ENCODE measurements around the gene LRRN4CL. TPM values are rescaled to one million over a fixed set of nuclear protein-coding genes. Genes with fewer than 3 reads are reported as not detected.
A peak's percentile ranks its signal among the peaks of the same experiment; 100 is the strongest.

Gene LRRN4CL
- total RNA-seq, 2 donors from 2014 or later = 3.1 to 4.6 TPM

DNA sequence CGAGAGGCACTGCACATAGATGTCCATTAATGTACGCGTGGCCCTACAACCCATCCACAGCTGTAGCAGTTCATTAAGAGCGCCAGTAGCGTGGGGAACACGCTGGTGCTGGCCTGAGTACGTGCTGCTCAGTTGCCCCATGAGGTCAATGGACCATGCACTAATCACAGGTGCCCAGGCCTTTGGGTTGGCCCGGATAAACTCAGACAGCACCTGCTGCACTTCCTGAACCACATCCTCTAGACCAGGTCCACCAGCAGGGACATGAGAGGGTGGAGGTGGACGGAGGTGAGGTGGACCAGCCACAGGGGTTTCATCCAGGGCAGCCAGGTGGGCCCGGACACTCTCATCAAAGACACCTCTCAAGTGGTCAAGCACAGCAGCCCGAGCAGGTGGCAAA is 39.8 kb downstream of the LRRN4CL start:
- ATAC-seq (no peak), DNase-seq (no peak)
- intact Hi-C loops (cut with DNase I) = no loop called here
- H3K4me1 ChIP-seq = peaks cover 46% of the 10 kb centered on the region
- H3K27ac ChIP-seq = no peak overlapping the region
- no peaks in the 10 kb centered on the region for H3K27me3 ChIP-seq
- WGBS, 2 donors = 87 to 88% methylated on average over 11 of the region's 11 CpGs
- H3K9me3 ChIP-seq = no peaks in the 10 kb centered on the region
- no peak overlapping the region for H3K4me3 ChIP-seq
- TF ChIP-seq POLR2A (IDR thresholded peaks at IDR 0.05) = no peak
- TF ChIP-seq, protein P1, sequence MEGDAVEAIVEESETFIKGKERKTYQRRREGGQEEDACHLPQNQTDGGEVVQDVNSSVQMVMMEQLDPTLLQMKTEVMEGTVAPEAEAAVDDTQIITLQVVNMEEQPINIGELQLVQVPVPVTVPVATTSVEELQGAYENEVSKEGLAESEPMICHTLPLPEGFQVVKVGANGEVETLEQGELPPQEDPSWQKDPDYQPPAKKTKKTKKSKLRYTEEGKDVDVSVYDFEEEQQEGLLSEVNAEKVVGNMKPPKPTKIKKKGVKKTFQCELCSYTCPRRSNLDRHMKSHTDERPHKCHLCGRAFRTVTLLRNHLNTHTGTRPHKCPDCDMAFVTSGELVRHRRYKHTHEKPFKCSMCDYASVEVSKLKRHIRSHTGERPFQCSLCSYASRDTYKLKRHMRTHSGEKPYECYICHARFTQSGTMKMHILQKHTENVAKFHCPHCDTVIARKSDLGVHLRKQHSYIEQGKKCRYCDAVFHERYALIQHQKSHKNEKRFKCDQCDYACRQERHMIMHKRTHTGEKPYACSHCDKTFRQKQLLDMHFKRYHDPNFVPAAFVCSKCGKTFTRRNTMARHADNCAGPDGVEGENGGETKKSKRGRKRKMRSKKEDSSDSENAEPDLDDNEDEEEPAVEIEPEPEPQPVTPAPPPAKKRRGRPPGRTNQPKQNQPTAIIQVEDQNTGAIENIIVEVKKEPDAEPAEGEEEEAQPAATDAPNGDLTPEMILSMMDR (IDR thresholded peaks at IDR 0.05) = no peak
- peaks cover 0 to 7% of the 10 kb centered on the region in 2 donors for H3K36me3 ChIP-seq (replicated peaks in 1 of 2; ENCODE audit: insufficient read depth in 1 of 2, low read depth in 2 of 2)

GRCh38 chr11:62648967-62649364 is 40.4 kb downstream of the LRRN4CL start:
- Histone ChIP-seq H3K9me3 (no peaks in the 10 kb centered on the region), H3K27me3 (no peaks in the 10 kb centered on the region), H3K27ac (no peak overlapping the region), H3K4me1 (peaks cover 48% of the 10 kb centered on the region), H3K36me3 (replicated peaks in 1 of 2; ENCODE audit: insufficient read depth in 1 of 2, low read depth in 2 of 2) (peaks cover 0 to 7% of the 10 kb centered on the region in 2 donors), H3K4me3 (no peak overlapping the region)
- ATAC-seq (no peak), DNase-seq (peak in 1 of 4 donors; percentile 11)
- WGBS, 2 donors = 90 to 100% methylated on average over 1 to 11 of the region's 11 CpGs
- TF ChIP-seq POLR2A (IDR thresholded peaks at IDR 0.05) = no peak
- TF ChIP-seq, protein P1 (IDR thresholded peaks at IDR 0.05) = no peak
- intact Hi-C loops (cut with DNase I) = no loop called here

DNA sequence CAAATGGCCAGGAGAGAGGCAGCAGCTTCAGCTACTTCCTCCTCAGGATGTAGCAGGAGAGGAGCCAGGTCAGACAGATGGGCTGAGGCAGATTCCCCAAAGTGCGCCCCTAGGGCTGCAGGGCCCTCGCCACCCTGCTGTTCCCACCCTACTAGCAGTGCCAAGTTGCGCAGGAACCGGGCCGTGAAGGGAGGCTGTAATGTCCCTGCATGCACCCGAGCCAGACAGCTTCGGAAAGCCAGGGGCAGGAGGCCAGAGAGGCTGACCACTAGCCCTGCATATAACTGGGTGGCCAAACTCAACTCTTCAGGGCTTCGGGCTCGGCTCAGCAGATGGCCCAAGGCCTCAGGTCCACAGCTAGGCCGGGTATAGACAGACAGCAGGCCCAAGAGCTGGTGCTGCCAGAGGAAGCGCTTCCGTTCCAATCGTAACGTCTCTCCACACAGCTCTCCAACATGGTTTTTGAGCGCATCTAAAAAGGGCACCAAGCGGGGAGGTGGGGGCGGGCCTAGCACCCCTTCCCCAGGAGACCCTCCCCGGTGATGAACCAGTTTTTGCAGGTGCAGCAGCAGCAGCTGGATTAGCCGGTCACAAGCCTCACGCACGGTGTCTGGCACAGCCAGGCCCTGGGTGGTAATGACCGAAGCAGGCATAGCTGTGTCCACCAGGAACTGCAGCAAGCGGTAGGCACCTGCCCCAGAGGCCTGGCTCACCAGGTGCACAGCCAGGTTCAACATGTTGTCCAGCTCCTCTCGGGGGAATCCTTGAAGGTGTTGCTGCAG is 41.0 kb downstream of the LRRN4CL start:
- WGBS, 2 donors = 91 to 94% methylated on average over 10 to 21 of the region's 24 CpGs
- H3K27ac ChIP-seq = peak overlapping the region in 1 of 4 donors; percentile 92
- no peaks in the 10 kb centered on the region for H3K27me3 ChIP-seq
- H3K36me3 ChIP-seq (replicated peaks in 1 of 2; ENCODE audit: insufficient read depth in 1 of 2, low read depth in 2 of 2) = peaks cover 0 to 7% of the 10 kb centered on the region in 2 donors
- TF ChIP-seq, protein P1 (IDR thresholded peaks at IDR 0.05) = no peak
- no peak for TF ChIP-seq POLR2A (IDR thresholded peaks at IDR 0.05)
- peaks cover 48% of the 10 kb centered on the region for H3K4me1 ChIP-seq
- intact Hi-C loops (cut with DNase I) = no loop called here
- DNase-seq (no peak), ATAC-seq (no peak)
- no peak overlapping the region for H3K4me3 ChIP-seq
- H3K9me3 ChIP-seq = no peaks in the 10 kb centered on the region

DNA sequence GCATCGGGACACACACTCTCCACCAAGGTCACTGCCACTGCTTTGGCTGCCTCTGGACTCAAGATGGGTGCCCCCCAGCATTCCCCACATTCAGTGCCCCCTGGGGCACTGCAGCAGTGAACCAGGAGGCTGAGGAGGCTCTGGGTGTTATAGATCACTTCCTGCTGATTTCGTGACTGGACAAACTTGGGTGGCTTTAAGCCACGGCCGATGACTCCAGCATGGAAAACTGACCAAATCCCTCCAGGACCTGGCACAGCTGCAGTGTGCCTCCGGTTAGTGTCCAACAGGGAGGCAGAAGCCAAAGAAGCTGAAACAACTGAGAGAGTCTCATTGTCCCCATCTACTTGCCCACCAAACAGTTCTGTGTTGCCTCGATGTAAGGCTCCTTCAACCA is 41.7 kb downstream of the LRRN4CL start:
- peak overlapping the region in 2 of 4 donors; percentile 79 to 92 for H3K27ac ChIP-seq

DNA sequence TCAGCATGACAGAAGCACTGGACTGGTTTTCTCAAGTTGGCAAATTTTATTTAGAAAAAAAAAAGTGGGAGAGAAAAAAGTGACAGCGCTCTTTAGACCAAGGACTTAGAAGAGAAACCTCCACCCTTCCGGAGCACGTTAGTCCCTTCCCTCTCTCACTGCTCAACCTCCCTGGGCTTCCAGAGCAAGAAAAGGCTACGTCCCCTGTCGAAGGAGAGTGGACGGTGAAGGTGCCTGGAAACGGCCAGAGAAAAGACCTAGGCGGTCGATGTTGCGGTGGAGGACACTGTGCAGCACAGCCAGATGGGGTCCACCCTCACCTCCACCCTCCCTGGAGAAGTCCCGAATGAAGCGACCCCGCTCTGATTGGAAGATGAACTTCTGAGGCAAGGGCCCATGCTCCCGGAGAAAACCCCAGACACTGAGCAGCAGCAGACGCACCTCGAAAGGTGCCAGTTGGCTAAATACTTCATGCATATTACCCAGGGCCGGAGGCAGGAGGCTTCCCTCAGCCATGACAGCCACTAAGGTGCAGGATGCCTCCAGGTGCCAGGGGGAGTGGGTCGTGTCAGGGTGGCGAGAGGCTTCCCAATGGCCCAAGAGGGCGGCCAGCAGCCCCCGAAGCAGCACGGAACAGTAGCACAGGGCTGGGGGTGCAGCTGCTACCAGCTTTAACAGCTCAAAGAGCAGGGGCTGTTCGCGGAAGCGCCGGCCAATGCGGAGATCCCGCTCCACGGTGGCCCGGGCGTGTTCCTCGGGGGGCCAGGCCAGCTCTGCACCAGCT is 42.3 kb downstream of the LRRN4CL start:
- ATAC-seq (peak; percentile 15), DNase-seq (peak in 2 of 4 donors; percentile 8 to 38)
- intact Hi-C loops (cut with DNase I) = no loop called here
- TF ChIP-seq, protein P1 (IDR thresholded peaks at IDR 0.05) = no peak
- TF ChIP-seq POLR2A (IDR thresholded peaks at IDR 0.05) = no peak
- Histone ChIP-seq H3K27me3 (no peaks in the 10 kb centered on the region), H3K9me3 (no peaks in the 10 kb centered on the region), H3K4me1 (peaks cover 42% of the 10 kb centered on the region), H3K4me3 (no peak overlapping the region), H3K27ac (peak overlapping the region in 3 of 4 donors; percentile 79 to 92 (median 87)), H3K36me3 (replicated peaks in 1 of 2; ENCODE audit: insufficient read depth in 1 of 2, low read depth in 2 of 2) (peaks cover 0 to 7% of the 10 kb centered on the region in 2 donors)
- WGBS, 2 donors = 19 to 35% methylated on average over 11 to 32 of the region's 32 CpGs

More for the DNA sequence above, 41.7 kb downstream of the LRRN4CL start:
- Histone ChIP-seq H3K27me3 (no peaks in the 10 kb centered on the region), H3K4me1 (peaks cover 48% of the 10 kb centered on the region), H3K4me3 (no peak overlapping the region), H3K36me3 (replicated peaks in 1 of 2; ENCODE audit: insufficient read depth in 1 of 2, low read depth in 2 of 2) (peaks cover 0 to 7% of the 10 kb centered on the region in 2 donors), H3K9me3 (no peaks in the 10 kb centered on the region)
- ATAC-seq (no peak), DNase-seq (no peak)
- TF ChIP-seq POLR2A (IDR thresholded peaks at IDR 0.05) = no peak
- 53% methylated on average over 6 of the region's 6 CpGs; no CpG with 5 or more reads in 1 of the 2 donors for WGBS, 2 donors
- intact Hi-C loops (cut with DNase I) = no loop called here

All from body of pancreas (tissue), 4 donors.